NCI-H1436 treated with DMSO at 0.1 percent for 48 hours (cell line): Measurements from ENCODE around the gene RIN3.
A peak's percentile ranks its signal among the peaks of the same experiment; 100 is the strongest.
"Not testable (repeated sequence)": the region's sequence is repeated elsewhere in the genome, so short reads cannot be mapped to it uniquely, and the experiment has no call there.

Experiments
- DNase-seq: peaks from one replicate; lab custom pipeline; 2025; lab: John Stamatoyannopoulos, UW

RIN3 gene

DNA sequence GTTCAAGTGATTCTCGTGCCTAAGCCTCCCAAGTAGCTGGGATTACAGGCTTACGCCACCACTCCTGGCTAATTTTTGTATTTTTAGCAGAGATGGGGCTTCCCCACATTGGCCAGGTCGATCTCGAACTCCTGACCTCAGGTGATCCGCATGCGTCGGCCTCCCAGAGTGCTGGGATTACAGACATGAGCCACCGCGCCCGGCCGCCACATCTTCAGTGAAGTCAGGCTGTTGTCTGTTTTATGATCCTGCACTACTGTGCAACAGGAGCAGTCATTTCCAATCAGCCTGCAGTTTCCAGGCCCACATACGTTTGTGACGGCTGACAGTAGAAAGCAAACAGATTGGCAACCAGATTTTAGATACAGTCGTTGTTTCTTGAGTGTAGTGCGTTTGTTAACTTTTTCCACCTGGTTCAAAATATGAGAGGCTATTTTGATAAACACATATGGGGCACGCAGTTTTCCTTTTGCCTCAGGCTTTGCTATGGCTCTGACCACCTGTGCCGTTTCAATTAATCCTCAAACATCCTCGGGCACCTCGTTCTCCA lies 160.1 kb downstream of the RIN3 start:
- no peak for DNase-seq

DNA sequence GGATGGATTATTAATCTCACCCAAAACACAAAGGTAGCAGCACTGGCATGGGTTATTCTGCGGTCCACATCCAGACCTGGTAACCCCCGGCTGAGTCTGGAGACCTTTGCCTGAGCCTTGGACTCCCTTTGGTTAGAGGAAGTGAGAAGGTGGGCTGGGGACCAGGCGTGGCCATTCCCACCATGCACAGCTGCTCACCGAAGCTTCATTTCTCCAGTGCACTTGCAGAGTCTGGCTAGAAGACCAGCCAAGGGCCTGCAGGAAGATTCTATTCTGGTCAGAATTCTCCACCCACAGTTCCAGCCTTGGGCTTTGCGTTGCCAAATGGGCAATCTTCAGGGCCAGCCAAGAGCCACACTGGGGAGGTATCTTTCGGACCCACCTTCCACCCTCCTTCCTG lies 161.8 kb downstream of the RIN3 start:
- DNase-seq = no peak

DNA sequence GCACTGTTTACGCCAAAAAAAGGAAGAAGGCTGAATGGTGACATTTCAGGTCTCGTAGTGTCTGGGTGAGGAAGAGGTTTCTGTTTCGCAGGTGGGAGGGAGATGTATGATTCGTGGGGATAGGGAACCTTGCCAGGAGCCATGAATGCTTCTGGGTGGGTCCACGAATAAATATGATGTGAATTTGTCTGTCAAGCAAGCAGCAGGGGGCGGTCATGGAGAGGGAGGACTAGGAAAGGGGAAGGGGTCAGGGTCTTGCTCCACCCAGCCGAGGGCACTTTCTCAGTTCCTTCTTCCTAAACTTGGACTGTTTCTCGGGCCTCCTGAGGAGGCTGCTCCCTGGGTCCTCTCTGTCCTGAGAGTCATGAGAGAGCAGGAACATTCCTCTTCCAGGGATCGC lies 162.4 kb downstream of the RIN3 start:
- no peak for DNase-seq

DNA sequence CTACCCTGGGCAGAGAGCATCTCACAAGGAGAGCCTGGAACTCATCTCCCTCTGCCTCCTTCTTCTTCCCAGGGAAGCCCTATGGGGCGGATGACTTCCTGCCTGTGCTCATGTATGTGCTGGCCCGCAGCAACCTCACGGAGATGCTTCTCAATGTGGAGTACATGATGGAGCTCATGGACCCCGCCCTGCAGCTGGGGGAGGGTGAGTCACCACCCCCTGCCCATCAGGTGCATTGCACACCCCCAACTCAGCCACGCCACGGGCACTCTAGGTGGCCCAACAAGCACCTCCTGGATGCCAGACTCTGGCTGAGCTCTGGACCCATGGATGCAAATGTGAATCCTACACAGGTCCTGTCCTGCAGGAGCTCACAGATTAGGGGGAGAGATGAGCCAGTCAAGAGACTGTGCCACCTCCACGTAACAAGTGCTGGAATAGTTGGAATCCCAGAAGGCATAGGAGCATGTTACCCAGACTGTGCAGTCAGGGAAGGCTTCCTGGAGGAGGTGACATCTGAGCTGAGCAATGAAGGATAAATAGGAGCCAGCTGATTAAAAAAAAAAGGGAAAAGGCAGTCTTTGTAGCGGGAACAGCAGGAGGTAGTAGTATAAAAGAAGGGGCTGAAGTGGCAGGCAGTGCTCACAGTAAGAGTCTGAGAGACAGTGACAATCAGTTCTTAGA lies 163.0 kb downstream of the RIN3 start:
- no peak for DNase-seq

DNA sequence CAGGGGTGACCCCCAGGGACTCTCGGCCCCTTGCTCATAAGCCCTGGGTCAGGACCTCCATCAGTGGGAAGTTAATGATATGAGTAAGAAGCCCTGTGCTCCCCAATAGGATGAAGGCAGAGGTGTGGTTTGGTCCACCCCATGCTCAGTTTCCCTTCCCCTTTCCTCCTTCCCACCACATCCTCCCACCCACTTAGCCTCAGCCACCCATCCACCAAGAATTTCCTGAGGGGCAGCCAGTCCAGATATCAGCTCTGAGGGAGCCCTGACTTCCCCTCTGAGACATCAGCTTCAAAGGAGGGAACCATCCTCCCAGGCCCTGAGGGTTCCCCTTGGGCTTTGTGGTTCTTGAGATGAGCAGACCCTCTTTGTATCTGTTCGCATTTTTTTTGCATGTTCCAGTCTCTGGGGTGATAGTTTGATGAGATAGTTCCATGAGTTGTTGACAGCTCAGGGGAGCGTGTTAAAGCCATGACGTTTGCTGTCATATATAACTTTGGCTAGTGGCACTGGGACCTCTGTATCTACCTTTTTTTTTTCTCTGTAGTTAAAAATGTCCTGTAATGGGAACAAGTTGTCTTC lies 163.6 kb downstream of the RIN3 start:
- no peak for DNase-seq

DNA sequence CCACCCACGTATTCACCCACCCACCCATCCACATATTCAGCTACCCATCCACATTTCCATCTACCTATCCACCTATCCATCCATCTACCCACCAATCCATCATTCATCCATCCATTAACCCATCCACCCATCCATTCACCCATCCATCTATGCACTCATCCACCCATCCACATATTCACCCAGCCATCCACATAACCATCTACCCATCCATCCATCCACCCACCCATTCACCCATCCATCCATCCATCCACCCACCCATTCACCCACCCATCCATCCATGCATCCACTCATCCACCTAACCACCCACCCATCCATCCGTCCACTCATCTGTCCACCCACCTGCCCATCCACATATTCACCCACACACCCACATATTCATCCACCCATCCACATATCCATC lies 164.4 kb downstream of the RIN3 start:
- DNase-seq = no peak

DNA sequence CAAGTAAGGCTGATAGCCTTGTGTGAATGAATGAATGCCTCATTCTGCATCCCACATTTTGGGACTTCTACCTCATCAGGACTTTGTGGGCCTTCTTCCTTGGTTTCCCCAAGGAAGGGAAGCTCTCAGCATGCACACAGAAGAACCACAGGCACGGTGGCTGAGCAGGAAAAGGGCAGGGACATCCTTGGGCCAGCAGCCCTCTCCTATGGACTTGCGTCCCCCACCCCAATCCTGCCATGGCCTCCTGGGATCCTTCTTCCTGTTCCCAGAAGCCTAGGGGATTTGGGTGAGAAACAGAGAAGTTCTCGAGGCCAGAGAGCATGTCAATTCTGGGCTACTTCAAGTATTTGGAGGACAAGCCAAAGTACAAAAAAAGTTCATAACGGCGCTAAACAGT lies 165.2 kb downstream of the RIN3 start:
- DNase-seq = no peak

DNA sequence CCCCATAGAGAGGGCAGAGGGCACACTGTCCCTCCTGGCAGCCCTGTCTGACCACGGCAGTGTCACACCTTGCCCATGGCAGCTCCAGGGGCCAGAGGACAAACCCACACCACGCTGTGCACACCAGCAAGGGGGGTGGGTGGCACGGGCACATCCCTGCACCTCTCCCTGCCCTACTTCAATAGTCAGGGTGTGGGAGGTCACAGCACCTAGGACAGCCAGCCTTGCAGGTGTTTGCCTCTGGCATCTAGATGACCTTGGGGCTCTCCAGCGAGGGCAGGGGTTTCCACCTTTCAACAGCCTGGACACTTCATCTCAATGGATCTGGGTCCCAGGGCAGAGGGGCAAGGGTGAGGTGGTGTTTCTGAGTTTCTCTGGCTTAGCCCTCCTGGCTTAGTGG lies 165.7 kb downstream of the RIN3 start:
- no peak for DNase-seq

DNA sequence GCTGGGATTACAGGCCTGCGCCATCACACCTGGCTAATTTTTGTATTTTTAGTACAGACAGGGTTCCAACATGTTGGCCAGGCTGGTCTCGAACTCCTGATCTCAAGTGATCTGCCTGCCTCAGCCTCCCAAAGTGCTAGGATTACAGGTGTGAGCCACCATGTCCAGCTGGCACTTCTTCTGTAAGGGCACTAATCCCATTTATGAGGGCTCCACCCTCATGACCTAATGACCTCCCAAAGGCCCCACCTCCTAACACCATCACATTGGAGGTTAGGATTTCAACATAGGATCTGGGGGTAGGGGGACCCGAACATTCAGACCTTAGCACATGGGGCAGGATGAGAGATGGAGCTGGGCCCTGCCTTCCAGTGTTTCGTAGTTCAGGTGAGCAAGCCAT lies 166.7 kb downstream of the RIN3 start:
- not testable (repeated sequence) for DNase-seq

DNA sequence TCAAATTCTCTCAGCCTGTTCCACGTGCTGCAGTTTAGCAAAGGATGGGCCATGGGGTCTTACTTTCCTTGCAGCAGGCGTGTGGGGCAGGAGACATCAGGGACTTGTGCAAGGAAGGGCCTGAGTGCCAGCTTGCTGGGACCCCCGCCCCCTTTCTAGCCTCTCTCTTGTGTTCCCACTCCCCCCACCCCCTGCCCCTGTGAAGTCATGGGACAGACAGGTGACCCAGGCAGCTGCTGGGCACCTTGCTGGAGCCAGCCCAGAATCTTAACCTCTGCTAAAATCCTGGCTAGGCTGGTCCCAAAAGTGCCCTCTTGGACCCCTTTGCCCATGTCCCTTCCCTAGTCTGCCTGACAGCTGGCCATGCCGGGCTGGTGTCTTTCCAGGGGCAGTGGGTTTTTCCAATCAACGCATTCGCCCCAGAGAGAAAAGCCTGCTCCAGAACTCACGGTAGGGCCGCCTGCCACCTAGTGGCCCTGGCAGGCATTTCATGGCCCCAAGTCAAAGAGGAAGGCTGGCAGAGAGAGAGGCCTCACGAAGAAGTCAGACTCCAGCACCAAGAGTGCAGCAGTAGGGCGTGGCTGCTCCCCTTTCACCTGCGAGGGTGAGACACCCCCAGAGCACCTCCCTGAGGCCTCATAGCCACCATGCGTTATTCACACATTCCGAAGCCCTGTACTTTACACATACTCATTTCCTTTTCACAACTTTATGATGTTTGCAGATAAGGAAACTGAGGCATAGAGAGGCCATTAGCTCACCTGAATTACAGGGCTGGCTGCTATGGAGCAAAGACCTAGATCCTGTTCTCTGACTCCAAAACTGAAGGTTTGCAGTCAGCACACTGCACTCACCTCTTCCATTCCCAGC lies 167.4 kb downstream of the RIN3 start:
- no peak for DNase-seq

DNA sequence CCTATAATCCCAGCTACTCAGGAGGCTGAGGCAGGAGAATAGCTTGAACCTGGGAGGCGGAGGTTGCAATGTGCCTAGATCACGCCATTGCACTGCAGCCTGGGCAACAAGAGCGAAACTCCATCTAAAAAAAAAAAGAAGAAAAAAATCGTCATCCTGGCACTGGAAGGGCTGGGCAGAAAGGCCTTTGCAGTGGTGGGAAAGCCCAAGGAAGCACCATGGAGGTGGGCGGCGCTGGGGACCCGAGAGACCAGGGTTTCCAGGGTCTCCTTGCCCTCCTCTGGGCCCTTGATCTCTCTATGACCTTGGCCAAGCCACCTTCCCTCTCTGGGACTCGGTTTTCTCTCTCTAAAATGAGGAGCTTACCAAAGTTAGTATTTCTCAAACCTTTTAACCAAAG lies 169.5 kb downstream of the RIN3 start:
- DNase-seq = no peak

DNA sequence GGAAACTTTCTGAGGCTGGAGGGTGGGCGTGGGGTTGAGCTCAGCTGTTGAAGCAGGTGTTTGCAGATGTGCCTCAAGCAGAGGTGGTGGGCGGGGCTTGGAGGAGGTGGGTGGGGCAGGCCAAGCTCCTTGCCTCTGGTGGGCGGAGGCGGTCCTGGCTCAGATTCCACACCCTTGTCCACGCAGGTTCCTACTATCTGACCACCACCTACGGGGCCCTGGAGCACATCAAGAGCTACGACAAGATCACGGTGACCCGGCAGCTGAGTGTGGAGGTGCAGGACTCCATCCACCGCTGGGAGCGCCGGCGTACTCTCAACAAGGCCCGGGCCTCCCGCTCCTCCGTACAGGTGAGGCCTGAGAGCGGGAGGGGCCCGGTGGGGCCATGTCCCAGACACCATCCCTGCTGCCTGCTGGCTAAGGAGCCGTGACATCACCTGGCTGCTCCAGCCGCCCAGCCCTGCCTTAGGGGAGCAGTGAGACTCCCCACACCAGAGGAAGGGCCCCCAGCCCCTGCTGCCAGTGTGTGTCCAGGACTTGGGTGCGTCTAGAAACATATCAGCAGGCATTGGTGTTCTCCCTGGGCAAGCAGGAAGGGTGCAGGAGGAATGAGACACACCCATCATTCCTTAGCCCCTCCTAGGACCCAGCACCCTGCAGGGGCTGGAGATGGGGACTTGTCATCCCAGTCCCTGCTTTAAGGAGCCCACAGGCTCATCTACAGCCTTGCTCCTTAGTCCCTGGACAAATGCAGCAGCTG lies 171.4 kb downstream of the RIN3 start:
- DNase-seq = no peak

DNA sequence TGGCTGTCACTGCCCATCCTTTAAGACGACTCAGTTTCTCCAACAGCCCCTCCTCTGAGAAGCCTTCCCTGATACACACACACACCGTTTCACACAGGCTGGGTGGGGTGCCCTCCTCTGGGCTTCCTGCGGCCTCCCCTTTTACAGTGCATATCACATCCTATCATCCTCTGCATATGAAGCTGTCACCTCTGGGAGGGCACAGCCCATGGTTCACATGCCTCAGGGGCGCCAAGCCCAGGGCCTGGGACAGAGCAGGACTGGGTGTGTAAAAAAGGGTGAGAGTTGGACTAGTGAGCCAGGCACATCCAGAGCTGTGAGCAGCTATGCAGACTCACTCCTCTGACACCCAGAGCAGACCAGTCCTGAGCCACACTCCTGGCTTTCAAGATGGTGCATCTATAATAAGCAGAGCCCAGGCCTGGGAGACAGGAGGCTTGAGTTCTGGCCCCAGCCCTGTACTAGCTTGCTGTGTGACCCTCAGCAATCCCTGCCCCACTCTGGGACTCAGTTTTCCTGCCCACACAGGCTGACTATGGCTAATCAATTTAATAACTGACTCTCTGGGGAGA lies 172.3 kb downstream of the RIN3 start:
- DNase-seq = no peak

DNA sequence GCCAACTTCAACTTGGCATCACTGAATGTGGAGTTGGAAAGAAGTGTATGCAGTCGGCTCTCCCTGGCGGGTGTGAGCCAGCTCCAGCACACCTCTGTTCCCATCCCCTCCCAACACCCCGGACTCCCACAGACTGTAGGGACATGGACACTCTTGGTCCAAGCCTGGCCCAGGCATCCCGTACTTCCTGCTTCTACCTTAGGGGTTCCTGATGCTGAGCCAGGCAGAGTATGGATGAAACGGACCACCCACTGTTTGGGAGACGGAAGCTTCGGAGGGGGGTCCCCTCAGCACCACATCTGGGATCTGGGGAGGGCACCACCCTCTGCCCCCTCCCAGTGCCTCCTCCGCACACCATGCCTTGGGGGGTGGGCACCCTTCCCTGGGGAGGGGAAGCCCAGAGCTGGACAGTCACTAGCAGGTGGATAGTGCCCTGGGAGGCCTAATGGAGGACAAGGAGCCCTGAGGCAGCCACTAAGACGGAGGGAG lies 172.9 kb downstream of the RIN3 start:
- DNase-seq = no peak

DNA sequence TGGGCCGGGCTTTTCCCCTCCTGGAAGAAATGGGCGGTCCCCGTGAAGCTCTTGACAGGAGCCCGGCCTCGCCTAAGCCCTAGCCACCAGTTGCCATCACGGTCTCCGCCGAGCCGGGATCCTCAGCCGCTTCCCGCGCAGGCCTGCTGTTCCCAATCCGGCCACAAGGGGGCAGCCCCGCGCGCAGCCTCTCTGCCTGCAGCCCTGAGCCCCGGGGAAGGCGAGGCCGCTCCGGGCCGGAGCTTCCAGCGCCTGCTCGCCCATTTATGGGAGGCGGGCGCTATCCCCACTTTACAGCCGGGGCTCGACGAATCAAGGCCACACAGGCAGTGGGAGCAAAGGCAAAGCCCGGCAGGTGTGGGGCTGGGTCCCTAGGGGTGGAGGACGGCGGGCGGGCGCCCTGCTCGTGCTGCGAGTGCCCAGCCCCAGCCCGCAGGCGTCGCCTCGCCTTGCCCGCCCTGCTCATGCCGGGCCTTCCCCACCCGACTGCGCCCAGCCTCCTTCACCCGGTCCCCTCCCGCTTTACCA lies 173.4 kb downstream of the RIN3 start:
- no peak for DNase-seq

DNA sequence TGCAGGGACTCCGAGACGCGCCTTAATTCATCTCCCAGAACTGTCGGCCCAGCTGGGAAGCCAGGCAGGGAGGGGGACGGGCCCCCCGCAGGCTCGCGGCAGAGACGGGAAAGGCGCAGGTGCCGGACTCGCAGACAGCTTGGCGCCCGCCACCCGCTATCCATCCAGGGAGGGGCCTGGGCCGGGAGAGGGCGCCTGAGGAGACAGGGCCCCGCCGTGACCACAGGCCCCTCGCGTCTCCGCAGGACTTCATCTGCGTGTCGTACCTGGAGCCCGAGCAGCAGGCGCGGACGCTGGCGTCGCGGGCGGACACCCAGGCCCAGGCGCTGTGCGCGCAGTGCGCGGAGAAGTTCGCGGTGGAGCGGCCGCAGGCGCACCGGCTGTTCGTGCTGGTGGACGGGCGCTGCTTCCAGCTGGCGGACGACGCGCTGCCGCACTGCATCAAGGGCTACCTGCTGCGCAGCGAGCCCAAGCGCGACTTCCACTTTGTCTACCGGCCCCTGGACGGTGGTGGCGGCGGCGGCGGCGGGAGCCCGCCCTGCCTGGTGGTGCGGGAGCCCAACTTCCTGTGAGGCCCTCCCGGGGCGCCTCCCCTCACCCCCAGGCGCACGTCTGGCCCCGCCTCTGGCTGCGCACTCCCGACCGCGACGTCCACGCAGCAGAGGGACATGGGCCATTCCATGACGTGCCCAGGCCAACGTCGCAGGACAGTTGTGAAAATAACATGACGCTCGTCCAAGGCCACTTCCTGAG lies 174.3 kb downstream of the RIN3 start:
- no peak for DNase-seq

DNA sequence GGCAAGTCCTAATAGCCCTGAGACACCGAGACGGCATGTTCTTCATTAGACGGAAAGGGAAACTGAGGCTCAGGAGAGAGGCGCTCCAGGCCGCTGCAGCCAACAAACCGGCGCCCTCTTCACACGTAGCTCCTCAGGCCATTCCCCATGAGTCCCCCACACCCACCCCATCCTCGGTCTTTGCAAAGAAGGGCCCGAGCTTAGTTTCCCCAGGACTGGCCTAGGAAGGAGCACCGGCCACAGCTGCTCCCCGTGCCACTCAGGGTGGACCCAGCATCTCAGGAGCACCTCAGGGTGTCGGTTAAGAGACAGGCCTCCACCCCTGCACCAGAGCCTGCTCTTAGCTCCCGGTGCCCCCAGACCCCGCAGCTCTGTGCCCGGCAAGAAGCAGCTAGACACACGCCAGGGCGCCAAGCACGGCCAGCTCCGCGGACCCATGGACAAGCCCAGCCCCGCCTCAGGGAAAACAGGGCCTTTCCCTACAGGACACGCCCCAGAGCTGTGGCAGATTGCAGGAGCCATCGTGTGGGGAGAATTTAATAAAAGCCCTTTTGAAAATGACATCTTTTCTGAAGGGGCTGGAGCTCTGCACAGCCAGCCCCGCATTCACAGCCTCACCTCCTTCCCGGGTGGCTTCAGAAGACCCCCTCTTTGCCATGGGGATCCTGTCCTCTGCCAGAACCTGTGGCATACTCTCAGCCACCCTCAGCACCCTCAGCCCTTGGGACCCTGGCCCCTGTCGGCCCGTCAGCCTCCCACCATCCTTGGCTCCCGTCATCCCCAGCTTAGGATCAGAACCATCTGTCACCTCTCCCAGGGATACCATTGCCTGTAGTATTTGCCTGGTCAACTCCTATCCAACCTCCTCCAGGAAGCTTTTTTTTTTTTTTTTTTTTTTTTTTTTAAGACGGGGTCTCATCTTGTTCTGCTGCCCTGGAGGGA lies 175.1 kb downstream of the RIN3 start:
- DNase-seq = no peak

DNA sequence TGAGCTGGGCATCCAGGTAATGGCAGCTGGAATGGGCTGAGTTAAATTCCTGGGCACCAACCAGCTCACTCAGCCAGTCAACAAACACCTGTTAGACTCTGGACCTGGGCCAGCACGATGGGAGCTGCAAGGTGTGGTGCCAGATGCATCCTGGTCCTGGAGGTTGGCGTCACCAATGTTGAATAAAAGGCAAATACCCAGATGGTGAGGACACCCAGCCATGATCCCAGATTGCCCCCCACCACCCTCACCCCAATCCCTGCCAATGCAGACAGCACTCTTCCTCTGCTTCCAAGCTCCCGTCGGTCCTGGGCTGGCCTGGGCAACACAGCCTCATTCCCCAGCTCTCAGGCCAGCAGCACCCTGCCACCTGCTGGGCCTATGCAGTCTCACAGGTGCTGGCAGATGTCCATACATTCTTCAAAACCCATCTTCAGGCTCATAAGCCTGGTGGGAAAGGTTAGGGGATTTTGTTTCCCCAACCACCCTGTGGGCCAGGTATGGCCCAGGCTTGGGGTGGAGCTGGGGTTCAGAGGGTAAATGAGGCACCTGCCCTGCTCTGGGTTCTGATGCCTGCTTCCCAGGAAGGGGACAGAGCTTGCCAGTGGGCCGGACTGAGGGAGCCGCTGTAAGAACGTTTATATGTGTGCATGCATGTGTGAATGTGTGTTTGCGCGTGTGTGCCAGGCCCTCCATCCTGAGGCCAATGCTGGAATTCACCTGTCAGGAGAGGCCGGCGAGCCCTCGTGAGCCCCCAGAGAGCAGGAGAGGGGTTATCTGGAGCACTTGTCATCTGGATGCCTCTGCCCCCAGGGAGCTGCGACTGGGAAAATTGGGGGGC lies 176.8 kb downstream of the RIN3 start:
- DNase-seq = peak; percentile 8

DNA sequence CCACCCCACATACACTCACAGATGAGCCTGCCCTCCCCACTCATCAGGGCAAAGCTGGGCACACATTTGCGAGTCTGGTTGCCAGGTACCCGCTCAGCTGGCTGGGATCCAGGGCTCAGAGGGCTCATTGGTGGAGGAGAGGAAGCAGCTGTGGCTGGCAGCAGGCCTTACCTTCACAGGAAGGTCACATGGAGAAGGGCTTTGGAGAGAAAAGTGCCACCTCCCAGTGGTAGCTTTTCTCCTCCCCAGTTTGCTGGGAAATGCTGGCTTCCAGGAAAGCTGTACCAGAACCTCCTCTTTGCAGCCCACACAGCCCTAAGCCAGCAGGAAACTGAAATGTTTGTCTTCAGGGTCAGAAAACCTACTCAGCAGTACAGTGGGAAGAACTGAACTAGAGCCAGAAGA lies 179.2 kb downstream of the RIN3 start:
- DNase-seq = peak; percentile 83
